ENCODE results near the gene PIP5K1B.

Gene PIP5K1B

DNA sequence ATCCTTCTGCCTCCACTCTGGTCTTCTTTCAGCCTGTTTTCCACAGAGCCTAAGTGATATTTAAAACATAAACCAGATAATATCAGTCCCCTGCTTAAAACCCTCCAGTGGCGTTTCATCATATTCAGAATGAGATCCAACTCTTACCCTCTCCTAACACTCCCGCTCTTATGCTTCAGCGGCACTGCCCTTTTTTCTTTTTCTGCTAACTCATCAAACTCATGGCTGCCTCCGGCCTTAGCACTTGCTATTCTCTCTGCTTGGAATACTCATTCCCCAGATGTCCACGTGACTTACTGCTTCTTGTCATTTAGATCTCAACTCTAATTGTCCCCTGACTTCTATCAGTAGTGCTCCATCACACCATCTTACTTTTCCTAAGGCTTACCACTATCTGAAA lies 73.6 kb downstream of the PIP5K1B start:
- DNase-seq = no peak

DNA sequence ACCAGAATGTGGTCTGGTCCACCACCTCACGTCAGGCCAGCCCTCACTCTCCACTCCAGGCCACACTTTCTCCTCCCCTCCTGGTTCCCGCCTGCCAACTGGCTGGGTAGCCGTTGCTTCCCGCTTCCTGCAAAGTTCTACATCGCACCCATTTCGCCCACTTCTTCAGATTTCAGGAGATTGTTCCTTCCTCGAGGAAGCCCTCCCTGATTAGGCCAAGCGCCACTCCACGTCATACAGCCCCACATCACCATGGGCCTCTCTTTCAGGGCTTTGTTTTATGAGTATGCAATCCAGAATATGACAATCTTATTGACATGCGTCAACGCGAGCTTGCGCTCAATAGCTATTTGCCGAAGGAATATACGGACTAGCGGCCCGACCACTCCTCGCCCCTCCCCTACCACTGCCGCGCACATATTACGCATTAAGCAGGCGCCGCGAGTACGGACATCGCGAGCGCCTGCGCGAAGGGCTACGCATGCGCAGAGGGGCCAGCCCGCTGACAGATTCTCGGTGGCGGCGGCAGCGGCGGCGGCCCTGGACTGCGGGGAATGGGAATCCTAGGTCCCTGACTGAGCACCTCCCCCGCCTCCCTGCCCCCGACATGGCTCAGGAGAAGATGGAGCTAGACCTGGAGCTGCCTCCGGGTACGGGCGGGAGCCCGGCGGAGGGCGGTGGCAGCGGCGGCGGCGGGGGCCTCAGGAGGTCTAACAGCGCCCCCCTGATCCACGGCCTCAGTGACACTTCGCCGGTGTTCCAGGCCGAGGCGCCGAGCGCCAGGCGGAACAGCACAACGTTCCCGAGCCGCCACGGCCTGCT lies 74.7 kb downstream of the PIP5K1B start:
- DNase-seq = peak; percentile 94

DNA sequence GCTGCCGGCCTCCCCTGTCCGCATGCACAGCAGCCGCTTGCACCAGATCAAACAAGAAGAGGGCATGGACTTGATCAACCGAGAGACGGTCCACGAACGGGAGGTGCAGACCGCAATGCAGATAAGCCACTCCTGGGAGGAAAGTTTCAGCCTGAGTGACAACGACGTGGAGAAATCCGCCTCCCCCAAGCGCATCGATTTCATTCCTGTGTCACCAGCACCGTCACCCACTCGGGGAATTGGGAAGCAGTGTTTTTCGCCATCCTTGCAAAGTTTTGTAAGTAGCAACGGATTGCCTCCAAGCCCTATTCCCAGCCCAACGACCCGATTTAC lies 75.3 kb downstream of the PIP5K1B start:
- DNase-seq = no peak

DNA sequence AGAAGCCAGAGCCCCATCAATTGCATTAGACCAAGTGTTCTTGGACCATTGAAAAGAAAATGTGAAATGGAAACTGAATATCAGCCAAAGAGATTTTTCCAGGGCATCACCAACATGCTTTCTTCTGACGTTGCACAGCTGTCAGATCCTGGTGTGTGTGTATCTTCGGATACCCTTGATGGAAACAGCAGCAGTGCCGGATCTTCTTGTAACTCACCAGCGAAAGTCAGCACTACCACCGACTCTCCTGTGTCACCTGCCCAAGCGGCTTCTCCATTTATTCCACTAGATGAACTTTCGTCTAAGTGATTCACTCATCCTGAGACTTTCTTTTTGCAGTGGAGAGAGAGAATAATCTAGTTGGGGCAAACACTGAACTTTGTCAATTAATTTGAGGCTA lies 75.7 kb downstream of the PIP5K1B start:
- DNase-seq = peak; percentile 2

DNA sequence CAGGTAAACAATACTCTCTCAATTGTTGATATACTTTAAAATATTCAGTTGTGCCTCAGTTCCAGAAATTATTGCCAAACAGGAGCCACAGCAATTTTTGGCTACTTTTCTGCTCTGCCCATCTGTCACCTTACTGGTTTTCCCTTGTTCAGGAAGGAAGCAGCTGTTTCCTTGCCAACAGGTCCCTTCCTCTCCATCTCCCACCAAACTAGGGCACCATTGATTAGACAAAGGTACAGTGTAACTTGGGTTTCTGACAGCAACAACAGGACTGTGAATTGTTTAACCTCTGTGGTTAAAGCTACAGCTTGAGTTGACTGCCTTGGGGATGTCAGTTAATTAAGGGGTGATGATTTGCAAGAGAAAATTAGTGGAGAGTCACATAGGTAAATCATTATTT lies 76.9 kb downstream of the PIP5K1B start:
- DNase-seq = no peak

DNA sequence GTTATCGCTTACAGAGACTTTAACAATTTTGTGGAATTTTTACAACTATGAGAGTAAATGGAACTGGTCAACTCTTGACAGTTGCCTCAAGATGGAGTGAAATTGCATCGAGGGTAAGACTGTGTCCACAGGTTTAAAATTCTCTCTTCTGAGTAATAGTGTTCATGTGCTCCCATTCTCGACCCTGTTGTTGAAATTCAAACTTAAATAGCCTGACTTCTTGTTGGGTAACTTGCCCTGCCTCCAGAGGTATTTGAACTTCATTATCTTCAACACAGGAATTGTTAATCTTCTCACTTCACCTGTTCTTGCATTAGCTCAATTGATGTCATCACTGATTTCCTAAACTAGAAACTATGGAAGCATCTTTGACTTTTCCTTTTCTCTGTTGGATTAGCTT lies 77.5 kb downstream of the PIP5K1B start:
- no peak for DNase-seq

DNA sequence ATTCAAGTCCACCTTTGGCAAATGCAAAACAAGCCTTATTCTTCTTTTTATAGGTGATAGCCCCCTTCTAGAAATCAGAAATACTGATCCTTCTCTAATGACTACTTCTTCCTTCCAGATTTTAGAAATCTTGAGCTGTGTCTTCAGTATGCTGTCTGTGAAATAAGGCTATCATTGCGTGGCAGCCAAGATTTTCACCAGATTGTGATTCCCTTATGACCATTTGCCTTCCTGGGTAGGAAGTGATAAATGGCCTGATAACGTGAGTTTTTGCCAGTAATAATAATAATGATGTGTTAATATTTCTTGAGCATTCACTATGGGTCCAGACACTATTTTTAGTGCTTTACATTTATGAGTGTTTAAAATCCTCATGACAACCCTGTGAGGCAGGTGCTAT lies 80.9 kb downstream of the PIP5K1B start:
- no peak for DNase-seq

DNA sequence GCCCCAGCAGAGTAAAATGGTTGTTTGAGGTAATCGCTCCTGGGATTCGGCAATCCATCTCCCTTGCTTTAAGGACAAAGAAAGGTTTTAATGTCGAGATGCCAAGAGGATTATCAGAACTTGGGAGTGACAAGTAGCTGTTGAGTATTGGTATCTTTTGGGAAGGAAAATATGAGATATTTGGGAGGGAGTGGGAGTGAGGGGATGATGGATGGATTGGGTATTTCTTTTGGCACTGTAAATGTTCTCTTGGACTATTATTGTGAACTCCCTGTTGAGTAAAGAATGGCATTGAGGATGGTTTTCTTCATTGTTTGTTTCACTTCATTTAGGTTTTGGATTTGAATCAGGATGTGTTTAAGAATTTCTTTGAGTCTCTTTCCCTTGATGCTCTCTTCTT lies 86.1 kb downstream of the PIP5K1B start:
- no peak for DNase-seq

DNA sequence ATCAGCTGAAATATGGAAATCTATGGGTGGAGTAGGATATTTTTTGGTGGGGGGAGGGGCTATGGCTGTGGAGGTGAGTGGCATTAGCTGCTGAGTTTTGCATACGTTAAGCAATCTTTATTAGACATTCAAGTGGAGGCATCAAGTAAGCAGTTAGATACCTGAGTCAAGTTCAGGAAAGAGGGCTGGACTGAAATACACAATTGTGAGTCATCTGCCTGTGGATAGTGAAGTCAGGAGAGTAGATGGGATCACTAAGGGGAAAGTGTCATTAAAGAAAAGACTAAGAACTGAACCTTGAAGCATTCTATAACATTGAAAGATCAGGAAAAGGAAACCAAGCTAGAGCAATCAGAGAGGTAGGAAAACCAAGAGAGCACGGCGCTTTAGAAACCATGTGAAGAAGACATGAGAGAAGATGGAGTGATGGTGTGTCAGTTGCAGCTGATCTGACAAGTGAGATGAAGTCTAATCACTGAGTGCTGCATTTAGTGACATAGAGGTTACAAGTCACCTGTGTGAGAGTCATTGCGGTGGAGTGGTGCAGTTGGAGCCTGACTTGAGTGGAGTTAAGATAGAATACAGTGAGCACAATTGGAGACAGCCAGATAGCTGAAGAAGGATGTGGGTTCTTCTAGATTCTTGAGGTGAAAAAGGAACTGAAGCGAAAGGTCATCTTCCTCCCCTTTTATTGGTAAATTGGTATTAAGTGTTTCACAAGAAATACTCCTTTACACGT lies 88.7 kb downstream of the PIP5K1B start:
- DNase-seq = no peak

DNA sequence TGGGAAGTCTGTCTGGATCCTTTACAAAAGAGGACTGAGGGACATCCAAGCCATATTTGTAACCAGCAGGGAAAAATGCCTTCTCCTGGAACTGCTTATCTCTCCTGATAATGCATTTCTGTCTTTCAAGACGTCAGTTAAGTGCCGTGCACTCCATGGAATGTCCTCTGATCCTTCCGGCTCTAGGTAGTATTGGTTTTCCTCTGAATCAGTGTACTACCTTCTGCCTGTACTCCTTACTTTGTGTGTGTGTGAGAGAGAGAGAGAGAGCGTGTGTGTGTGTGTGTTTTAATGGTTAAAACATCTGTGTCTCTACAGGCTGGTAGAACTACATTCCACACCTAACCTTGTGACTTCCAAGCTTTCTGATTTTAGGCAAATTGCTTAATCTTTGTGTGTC lies 89.9 kb downstream of the PIP5K1B start:
- no peak for DNase-seq

DNA sequence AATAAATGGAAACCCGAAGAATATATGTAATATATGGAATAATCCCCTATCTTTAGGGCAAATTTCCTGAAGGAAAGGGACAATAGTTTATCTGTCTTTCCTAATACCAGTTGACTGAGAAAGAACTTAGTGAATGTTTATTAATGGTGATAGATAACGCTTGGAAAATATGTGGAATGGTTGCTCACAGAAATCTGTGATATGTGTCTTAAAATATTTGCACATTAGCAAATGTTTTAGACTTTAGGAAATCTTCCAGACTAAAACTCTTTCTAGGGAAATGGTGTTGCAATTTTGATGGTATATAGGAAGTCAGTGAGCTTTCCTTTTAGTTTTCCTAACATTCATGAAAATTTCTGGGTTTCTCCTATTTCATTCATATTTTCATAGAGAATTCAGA lies 90.4 kb downstream of the PIP5K1B start:
- no peak for DNase-seq

DNA sequence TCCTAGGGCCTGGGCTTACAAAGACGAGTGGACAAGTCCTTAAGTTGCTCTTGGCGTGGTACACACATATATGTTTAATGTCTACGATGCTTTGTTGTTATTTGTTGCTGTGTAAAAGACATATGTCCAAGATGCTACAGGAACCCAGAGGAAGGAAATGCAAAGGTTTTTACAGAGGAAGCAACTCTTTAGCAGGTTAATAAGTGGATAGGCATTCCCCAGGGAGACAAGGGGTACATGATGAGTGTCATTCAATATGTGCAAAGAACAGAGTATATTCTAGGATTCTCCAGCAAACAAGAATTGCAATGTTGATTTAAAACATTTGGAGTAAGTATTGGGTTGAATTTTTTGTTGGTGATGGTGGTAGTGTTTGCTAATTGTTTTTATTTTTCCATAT lies 92.1 kb downstream of the PIP5K1B start:
- no peak for DNase-seq

DNA sequence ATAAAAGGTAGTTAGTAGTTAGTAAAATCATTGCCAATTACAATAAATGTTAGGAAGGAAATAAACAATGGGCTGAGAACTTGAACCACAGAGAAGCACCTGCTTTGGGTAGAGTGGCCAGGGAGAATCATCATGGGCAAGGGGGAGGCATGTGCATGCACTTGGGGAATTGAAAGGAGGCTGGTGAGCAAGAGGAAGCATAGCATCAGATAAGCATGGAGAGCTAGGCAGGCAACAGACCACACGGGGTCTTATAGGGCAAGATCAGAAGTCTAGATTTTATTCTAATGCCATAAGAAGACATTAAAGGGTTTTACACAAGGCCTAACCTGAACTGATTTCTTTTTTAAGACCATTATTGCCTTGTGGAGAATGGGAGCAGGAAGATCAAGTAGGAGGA lies 93.4 kb downstream of the PIP5K1B start:
- no peak for DNase-seq

DNA sequence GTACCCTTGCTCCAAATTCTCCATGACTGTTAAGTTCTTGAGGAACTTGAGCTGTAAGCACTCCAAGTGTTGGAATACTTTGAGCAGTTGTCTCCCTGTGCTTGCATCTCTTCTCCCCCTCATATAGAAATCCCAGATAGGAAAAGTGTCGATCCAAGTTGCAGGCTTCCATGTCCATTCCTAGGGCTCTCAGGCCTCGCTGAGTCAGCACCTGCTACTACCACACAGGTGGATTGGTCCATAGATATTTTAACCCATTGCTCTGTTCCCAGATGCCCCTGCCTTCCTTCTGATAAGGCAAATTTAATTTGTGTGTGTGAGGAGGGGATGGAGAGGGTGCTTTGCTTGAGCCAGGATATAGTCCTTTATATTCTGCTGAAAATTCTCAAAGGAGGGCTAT lies 95.8 kb downstream of the PIP5K1B start:
- no peak for DNase-seq

DNA sequence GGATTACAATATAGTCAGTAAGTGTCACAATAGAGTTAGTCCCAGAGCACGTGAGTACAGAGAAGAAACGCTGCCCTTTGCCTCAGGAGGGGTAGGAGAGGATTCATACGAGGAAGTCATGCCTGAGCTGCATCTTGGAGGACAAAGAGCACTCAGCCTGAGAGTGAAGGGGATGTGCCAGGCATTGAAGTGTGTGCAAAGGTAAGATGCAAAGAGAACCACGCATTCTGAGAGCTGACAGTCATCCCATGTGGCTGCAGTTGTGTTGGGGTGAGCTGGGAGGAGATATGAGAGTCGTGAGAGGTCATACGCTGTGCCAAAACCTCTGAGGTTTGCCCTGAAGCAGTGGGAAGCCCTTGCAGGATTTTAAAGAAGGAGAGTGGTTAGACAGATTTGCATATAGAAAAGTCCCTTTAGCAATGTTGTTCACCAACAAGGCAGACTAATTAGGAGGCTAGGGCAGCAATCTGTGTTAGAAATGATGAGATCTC lies 97.5 kb downstream of the PIP5K1B start:
- no peak for DNase-seq

DNA sequence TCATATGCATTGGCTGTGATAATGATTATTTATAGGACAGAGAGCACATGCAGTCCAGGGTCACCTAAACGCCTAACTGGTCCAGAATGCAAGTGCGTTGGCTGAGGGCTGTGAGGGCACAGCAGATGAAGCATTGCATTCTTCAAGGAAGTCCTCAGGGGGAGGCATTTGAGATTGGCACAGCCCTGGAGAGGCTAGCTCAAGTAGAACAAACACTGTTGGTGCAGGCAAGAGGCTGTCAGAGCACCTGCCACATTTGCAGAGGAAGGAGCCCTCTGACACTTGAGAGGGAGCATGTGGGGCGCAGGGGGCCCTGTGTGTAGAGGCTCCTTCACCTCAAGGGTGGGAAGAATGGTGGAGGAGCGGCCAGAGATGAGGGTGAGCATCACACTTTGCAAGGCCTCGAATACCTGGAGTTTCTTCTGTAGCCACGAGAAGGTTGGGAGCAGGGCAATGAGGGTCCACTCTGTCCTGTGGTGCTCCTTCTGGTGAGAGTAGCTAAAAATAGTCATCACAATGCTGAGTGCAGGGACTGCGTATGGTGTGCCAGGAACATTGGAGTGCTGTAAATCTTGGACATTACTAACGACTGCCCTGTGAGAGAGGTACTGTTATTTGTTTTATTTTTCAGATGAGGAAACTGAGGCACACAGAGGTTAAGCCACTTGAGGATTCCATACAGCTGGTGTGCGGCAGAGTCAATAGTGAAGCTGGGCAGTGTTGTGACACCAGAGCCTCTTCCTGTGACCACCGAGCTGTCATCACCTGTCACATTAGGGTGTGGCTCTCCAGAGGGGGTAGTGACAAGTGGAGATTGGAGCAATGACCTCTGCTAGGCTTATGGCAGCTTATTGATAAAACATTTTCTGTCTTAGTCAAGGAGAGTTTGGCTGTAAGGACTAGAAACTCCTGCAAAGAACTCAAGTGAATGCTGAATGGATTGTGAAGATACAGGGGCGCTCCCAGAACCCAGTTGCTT lies 100.2 kb downstream of the PIP5K1B start:
- no peak for DNase-seq

DNA sequence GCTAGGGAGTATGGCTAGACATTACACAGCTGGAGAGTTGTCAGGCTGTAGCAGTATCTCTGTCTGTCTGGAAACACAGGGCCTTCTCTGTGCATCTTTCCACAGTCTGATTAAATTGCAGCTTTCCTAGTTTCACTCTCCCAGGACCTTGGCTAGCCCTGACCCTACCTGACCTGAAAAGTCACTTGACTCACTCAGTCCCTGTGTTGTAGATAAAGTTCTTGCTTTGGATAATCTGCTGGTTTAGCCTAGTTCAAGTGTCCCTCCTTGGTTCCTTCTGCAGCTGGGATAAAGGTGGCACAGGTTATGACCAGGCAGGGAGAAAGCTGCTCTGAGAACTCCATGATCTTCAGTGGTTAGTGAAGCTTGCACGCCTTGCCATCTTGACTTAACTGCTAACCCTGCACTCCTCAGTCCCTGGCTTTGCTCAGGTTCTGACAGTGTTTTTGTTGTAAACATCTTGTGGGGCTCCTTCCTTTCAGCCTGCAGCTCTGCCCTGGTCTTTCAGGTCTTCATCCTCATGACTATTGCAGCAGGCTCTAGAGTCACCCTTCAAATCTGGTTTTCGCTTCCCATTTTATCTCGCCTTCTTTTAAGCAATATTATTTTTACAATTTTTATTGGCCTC lies 101.0 kb downstream of the PIP5K1B start:
- no peak for DNase-seq

DNA sequence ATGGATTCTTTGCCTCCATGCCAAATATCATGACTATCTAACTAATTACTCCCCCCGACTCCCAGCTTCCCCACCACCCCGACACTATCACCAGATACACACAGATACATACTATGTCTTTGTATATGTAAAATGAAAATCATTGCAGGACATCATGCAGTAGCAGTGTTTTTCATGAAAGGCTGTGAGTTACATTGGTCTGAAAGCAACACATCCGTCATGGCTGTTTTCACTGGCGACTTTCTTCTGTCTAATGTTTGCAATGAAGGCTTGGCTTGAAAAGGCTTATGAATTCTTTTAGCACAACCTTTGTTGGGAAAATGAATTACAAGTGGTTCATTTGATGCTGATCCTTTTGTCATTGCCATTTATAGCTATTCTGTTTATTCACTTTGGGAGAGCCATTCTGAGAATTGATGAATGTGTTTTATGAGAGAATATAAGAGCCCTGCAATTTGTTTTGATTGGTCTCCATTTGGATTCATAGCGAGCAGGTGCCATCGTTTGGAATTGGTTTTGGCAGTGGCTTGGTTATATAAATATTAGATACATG lies 103.4 kb downstream of the PIP5K1B start:
- no peak for DNase-seq

DNA sequence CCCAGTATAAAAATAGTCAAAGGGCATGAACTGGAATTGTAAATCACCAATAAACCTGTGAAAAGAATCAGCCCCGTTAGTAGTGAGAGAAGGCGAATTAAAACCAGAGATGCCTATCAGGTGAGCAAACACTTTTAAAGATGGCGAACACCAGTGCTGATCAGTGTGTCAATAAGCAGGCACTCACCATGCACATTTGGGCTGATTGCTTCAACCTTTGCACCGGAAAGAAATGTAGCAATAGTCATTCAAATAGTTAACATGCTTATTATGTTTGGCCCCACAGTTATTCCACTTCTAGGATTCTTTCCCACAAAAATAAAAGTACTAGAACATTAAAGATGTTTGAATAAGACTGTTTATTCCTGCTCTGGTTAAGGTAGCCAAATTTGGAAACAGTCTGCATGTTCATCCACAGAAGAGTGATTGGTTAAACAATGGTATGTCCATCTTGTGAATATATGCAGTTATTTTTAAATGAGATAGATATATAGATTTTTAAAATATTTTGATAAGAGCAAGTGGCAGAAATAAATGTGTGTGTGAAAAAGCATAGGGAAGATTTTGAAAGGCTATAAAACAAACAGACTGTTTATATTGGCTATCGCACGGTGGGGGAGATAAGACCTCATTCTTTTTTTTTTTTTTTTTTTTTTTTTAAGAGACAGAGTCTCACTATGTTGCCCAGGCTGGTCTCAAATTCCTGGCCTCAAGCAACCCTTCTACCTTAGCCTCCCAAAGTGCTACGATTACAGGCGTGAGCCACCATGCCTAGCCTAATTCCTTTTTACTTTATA lies 112.2 kb downstream of the PIP5K1B start:
- DNase-seq = no peak

DNA sequence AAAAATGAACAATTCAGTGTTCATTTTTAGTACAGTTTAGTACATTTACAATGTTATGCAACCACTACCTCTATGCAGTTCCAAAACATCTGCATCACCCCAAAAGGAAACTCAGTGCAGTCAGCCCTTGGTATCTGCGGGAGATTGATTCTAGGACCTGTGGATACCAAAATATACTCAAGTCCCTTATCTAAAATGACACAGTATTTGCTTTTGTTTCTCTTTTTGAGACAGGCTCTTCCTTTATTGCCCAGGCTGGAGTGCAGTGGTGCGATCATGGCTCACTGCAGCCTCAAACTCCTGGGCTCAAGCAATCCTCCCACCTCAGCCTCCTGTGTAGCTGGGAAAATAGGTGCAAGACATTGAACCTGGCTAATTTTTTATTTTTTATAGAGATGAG lies 114.0 kb downstream of the PIP5K1B start:
- DNase-seq = no peak

DNA sequence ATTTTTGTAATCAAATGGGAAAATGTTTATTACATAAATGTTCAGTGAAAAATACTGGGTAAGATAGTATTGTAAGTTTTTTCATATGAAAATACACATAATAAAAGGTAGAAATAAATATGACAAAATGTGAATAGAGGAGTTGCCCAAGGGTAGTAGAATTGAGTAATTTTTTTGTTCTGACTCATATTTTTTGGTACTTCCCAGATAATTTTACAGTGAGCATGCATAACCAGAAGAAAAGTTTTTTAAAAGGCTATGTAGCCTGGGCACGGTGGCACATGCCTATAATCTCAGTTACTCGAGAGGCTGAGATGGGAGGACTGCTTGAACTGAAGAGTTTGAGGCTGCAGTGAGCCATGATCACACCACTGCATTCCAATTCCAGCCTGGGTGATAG lies 116.9 kb downstream of the PIP5K1B start:
- no peak for DNase-seq
